Activated naive CD4-positive, alpha-beta T cell treated with anti-CD3 and anti-CD28 coated beads, Interleukin-2, amount 50 U/mL, for 16 hours (primary cell): ENCODE data around the gene SPATA31C2.
"Not testable (repeated sequence)": the region's sequence is repeated elsewhere in the genome, so short reads cannot be mapped to it uniquely, and the experiment has no call there.

Experiments used
- DNase-seq: peaks from one replicate; pipeline ENCODE4 v3.0.0-alpha.2; 2020

The SPATA31C2 gene

DNA sequence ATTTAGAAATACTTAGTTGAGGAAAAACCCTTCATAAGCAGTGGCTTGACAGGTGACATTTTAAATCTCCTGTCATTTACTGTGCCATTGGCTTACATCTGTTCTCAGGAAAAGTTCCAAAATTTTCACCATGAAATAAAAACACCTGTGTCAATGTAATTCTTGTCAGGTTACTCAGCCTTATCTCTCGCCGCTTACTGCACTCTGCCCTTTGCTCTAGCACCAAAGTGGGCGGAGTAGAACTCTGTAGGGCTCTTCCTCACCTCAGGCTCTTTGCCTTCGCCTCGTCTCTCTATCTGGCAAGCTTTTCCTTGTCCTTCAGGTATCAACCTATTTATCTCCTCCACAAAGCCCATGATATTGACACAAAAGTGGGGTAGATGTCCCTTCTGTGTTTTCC is 20.2 kb downstream of the SPATA31C2 start:
- not testable (repeated sequence) for DNase-seq

GRCh38 chr9:88114968-88115612 is 23.2 kb downstream of the SPATA31C2 start:
- DNase-seq = not testable (repeated sequence)

DNA sequence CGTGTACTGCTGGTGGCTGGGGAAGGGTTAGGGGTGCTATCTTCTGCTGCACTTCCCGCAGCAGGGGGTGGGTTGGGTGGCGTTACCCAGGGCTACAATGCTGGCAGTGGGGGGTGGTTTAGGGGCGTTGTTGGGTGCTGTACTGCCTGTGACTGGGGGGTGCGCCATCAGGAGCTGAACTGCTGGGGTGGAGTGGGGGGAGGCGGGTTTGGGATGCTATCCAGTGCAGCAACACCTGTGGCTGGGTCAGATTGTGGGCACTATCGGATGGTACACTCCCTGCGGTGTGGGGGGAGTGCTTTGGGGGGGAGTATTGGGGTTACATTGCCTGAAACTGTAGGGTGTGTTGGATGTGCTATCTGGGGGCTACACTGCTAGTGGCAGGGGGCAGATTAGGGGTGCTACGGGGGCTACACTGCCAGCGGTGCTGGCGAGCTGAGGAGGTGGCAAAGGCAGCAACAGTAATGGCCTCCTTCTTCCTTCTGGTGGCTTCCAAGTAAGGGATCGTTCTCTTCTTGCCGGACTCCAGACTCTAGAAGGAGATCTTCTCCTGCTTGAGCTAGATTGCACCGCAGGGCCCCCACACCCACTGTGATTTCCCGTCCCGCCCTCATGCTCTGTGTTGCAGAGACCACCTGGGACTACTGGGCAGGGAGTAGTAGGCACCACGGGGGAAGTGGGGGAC is 23.9 kb downstream of the SPATA31C2 start:
- not testable (repeated sequence) for DNase-seq

GRCh38 chr9:88113156-88114130 is 24.8 kb downstream of the SPATA31C2 start:
- not testable (repeated sequence) for DNase-seq

GRCh38 chr9:88110026-88110425 is 28.2 kb downstream of the SPATA31C2 start:
- DNase-seq = no peak

DNA sequence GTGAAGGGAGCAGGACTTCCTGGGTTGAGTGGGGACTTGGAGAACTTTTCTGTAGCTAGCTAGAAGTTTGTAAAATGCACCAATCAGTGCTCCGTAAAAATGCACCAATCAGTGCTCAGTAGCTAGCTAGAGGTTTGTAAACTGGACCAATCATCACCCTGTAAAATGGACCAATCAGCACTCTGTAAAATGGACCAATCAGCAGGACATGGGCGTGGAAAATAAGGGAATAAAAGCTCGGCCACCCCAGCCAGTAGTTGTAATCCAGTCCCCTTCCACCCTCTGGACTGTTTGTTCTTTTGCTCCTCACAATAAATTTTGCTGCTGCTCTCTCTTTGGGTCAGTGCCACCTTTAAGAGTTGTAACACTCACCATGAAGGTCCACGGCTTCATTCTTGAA is 29.5 kb downstream of the SPATA31C2 start:
- DNase-seq = no peak

- peak; percentile 13 for DNase-seq
Observed at GRCh38 chr9:88106492-88106891, 31.8 kb downstream of the SPATA31C2 start.

- DNase-seq = no peak
Observed at GRCh38 chr9:88092797-88093331, 45.4 kb downstream of the SPATA31C2 start.

- no peak for DNase-seq
Observed at GRCh38 chr9:88090151-88090581, 48.1 kb downstream of the SPATA31C2 start.

- DNase-seq = no peak
Observed at GRCh38 chr9:88087906-88088305, 50.4 kb downstream of the SPATA31C2 start.

DNA sequence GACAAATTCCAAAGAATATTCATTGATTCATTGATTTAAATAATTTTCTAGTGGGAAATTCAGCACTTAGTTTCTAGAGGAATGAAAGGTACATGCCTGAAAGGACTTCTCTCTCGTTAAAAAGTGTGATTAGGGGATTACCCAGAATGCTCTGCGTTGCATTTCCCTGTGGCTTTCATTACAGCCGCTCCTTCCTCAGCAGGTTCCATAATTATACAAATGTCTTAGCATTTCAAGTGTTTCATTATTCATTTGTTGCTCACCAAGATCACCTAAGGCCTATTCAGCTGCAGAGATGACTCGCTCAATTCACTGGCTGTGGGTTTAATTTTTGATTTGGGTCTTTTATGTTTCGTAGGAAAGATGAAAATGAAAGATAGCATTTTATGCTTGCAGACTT is 52.8 kb downstream of the SPATA31C2 start:
- no peak for DNase-seq

GRCh38 chr9:88084357-88085183 is 53.7 kb downstream of the SPATA31C2 start:
- DNase-seq = no peak
